K562 (cell line): ENCODE measurements around the gene PAX8. TPM values are rescaled to one million over a fixed set of nuclear protein-coding genes. Genes with fewer than 3 reads are reported as not detected.
A peak's percentile ranks its signal among the peaks of the same experiment; 100 is the strongest.

Experiments used
- ATAC-seq: fragments of 200-7000 bp; cut with Tn5 transposase; 3 replicates; pipeline ENCODE4 v1.9.1; 2020; ENCODE audit warnings: moderate library complexity
- BruUV-seq: library from RNA; stranded (reverse); fragments of 400-500 nt; replicated peaks from 2 replicates; lab custom pipeline; 2021; lab: Mats Ljungman, UMichigan
- CTCF ChIA-PET: fragments of 300-600 bp; formaldehyde crosslinking; extraction: SDS; loops from one replicate; lab custom pipeline; 2021; ENCODE audit warnings: low intra/inter-chr PET ratio; lab: Yijun Ruan, JAX
- POLR2A ChIA-PET: fragments of 300-600, 350-650 bp; sonication (Branson Sonifier 250); formaldehyde crosslinking; extraction: SDS; loops from one replicate; lab custom pipeline; 2021; ENCODE audit warnings: antibody characterized with exemption, inconsistent platforms; lab: Yijun Ruan, JAX
- DNase-seq, 4 experiments: peaks; one replicate each; pipeline versions ENCODE4 v3.0.0 to v3.0.0-alpha.2; 2011 to 2018; ENCODE audit warnings: low spot score in 3 of 4, mixed read lengths in 3 of 4; ENCODE audit errors: extremely low read depth in 1 of 4
- FAIRE-seq: peaks from 2 replicates; lab custom pipeline; 2011; peaks lifted over from hg19 to GRCh38; lab: Jason Lieb, UNC
- H2AFZ ChIP-seq: 2 replicates; pipeline ENCODE4 v1.6.0; 2011; ENCODE audit warnings: low read depth, low read length, control low read depth, inconsistent platforms
- H3K27ac ChIP-seq: fragments of 200-600 bp; 3 replicates; pipeline ENCODE4 v1.8.0; 2011; ENCODE audit warnings: low read depth, mild to moderate bottlenecking, control low read depth, inconsistent platforms, low read length, moderate library complexity, mixed read lengths; ENCODE audit errors: extremely low read depth
- H3K27me3 ChIP-seq, 2 experiments: fragments of 300-600 bp in 1 of 2; 2 replicates in 1 of 2; 3 replicates in 1 of 2; pipeline versions ENCODE4 v1.6.0 to v1.8.0; 2011; ENCODE audit warnings: inconsistent platforms in 2 of 2, low read length in 2 of 2, mild to moderate bottlenecking in 1 of 2, mixed read lengths in 1 of 2, moderate library complexity in 1 of 2; ENCODE audit not compliant: control insufficient read depth in 2 of 2, insufficient read depth in 2 of 2
- H3K36me3 ChIP-seq: fragments of 300-600 bp; 3 replicates; pipeline ENCODE4 v1.8.0; 2011; ENCODE audit warnings: mild to moderate bottlenecking, low read length, inconsistent platforms; ENCODE audit not compliant: control insufficient read depth, insufficient read depth
- H3K4me1 ChIP-seq, 2 experiments: fragments of 200-600 bp in 1 of 2; replicated peaks in 1 of 2; 2 replicates in 1 of 2; 3 replicates in 1 of 2; pipeline versions ENCODE4 v1.5.1 to v1.8.0; 2011; ENCODE audit warnings: inconsistent platforms in 2 of 2, low read length in 2 of 2, mild to moderate bottlenecking in 1 of 2, mixed read lengths in 1 of 2, moderate library complexity in 1 of 2; ENCODE audit not compliant: control insufficient read depth in 2 of 2, insufficient read depth in 2 of 2
- H3K4me2 ChIP-seq: 2 replicates; pipeline ENCODE4 v1.6.1; 2011; ENCODE audit warnings: low read length, control low read depth, inconsistent platforms, mixed read lengths; ENCODE audit not compliant: insufficient read depth
- H3K4me3 ChIP-seq: fragments of 200-600 bp; sonication (generic), shearing (Covaris generic); 2 replicates; pipeline ENCODE4 v1.5.1; 2016; ENCODE audit warnings: control low read depth, inconsistent platforms
- H3K79me2 ChIP-seq: fragments of 200-600 bp; 3 replicates; pipeline ENCODE4 v1.8.0; 2011; ENCODE audit warnings: low read length, inconsistent platforms; ENCODE audit not compliant: control insufficient read depth, insufficient read depth
- H3K9ac ChIP-seq, 2 experiments: 2 replicates each; pipeline versions ENCODE4 v1.6.0 to v1.6.1; 2011; ENCODE audit warnings: low read depth in 2 of 2, low read length in 2 of 2, control low read depth in 1 of 2, inconsistent platforms in 1 of 2, mild to moderate bottlenecking in 1 of 2, mixed read lengths in 1 of 2; ENCODE audit not compliant: insufficient read depth in 1 of 2
- H3K9me1 ChIP-seq: one replicate; pipeline ENCODE4 v1.6.0; 2011; ENCODE audit warnings: inconsistent platforms, mild to moderate bottlenecking, low read length, moderate library complexity; ENCODE audit not compliant: control insufficient read depth, insufficient read depth
- H3K9me3 ChIP-seq: replicated peaks from 2 replicates; pipeline ENCODE4 v1.5.1; 2011; ENCODE audit warnings: low read depth, low read length, inconsistent platforms; ENCODE audit not compliant: control insufficient read depth, insufficient read depth
- H4K20me1 ChIP-seq: replicated peaks from 2 replicates; pipeline ENCODE4 v1.6.1; 2011; ENCODE audit warnings: low read length, inconsistent platforms, mixed read lengths; ENCODE audit not compliant: control insufficient read depth, insufficient read depth
- CTCF ChIP-seq, 3 experiments: IDR thresholded peaks in 2 of 3; conservative IDR thresholded peaks in 1 of 3; 2 replicates each; pipeline ENCODE4 v1.5.1; 2011 to 2012; ENCODE audit warnings: low read length in 3 of 3, mild to moderate bottlenecking in 3 of 3, control low read depth in 2 of 3, improper control_type of control experiment in 1 of 3, inconsistent platforms in 1 of 3, low read depth in 1 of 3, mixed read lengths in 1 of 3, moderate library complexity in 1 of 3; ENCODE audit not compliant: insufficient read depth in 2 of 3
- MLLT1 ChIP-seq, 2 experiments: fragments of 450-650 bp; IDR thresholded peaks; 2 replicates each; pipeline ENCODE4 v1.6.1; 2016
- NCOA4 ChIP-seq: fragments of 450-650 bp; IDR thresholded peaks from 2 replicates; pipeline ENCODE4 v1.6.1; 2018; ENCODE audit warnings: mild to moderate bottlenecking; ENCODE audit not compliant: partially characterized antibody
- TOE1 ChIP-seq, 2 experiments: fragments of 450-650 bp in 1 of 2; sonication (generic) in 1 of 2; formaldehyde crosslinking in 1 of 2; IDR thresholded peaks; 2 replicates each; pipeline versions ENCODE4 v1.7.1 to v1.8.0; 2016 to 2022; ENCODE audit warnings: borderline replicate concordance in 2 of 2, mild to moderate bottlenecking in 2 of 2, antibody characterized with exemption in 1 of 2, inconsistent platforms in 1 of 2, low read depth in 1 of 2, missing genetic modification reagents in 1 of 2, moderate library complexity in 1 of 2
- TSC22D4 ChIP-seq: fragments of 450-650 bp; IDR thresholded peaks from 2 replicates; pipeline ENCODE4 v1.6.1; 2016; ENCODE audit warnings: missing genetic modification characterization, missing biosample characterization, control low read depth
- ZBTB8A ChIP-seq: fragments of 450-650 bp; IDR thresholded peaks from 2 replicates; pipeline ENCODE4 v1.6.1; 2018; ENCODE audit warnings: mild to moderate bottlenecking, moderate library complexity; ENCODE audit not compliant: partially characterized antibody
- ZNF551 ChIP-seq: fragments of 250-450 bp; sonication (Bioruptor Pico); IDR thresholded peaks from 2 replicates; pipeline ENCODE4 v1.5.0; 2021; ENCODE audit warnings: mild to moderate bottlenecking, moderate library complexity
- ZNF639 ChIP-seq, 2 experiments: fragments of 200-800 bp in 1 of 2; sonication (Bioruptor generic) in 1 of 2; sonication (generic) in 1 of 2; formaldehyde crosslinking in 1 of 2; IDR thresholded peaks in 1 of 2; conservative IDR thresholded peaks in 1 of 2; 2 replicates each; pipeline versions ENCODE4 v1.5.0 to v1.6.1; 2016 to 2020; ENCODE audit warnings: missing compliant biosample characterization in 1 of 2, missing genetic modification characterization in 1 of 2, missing genetic modification reagents in 1 of 2
- ZNF707 ChIP-seq: fragments of 250-450 bp; sonication (Bioruptor Pico); conservative IDR thresholded peaks from 2 replicates; pipeline ENCODE4 v1.8.0; 2022; ENCODE audit warnings: inconsistent platforms, mild to moderate bottlenecking, moderate library complexity
- ZNF766 ChIP-seq: fragments of 200-800 bp; sonication (Bioruptor generic); conservative IDR thresholded peaks from 2 replicates; pipeline ENCODE4 v1.6.1; 2016; ENCODE audit warnings: missing genetic modification characterization, missing compliant biosample characterization
- WGBS: fragments of 100-300 bp; shearing (Covaris generic); methylation state at CpG from one replicate; pipeline ENCODE4 v1.1.6; 2016; ENCODE audit warnings: low coverage, mixed read lengths; ENCODE audit not compliant: insufficient coverage; ENCODE audit errors: missing lambda C conversion rate; 5-methylcytosine and 5-hydroxymethylcytosine counted together
- in situ Hi-C: fragments of 300-500 bp; cut with MboI; formaldehyde crosslinking; loops from 4 replicates; pipeline ENCODE4 v1.15.0; 2018; ENCODE audit warnings: inconsistent platforms, mixed read lengths
- intact Hi-C: fragments of 100-400 bp; cut with micrococcal nuclease; formaldehyde crosslinking; loops from 2 replicates; pipeline ENCODE4 v1.14.2; 2022
- polyA plus RNA-seq, 8 experiments: library from polyadenylated mRNA; depleted of rRNA in 4 of 8; stranded (reverse) in 5 of 8; unstranded in 3 of 8; fragments of >200 nt; fragmentation: Nextera tagmentation in 2 of 8; fragmentation: Illumina TruSeq in 1 of 8; extraction: Ambion mirVana in 2 of 8; extraction: Trizol in 1 of 8; gene quantifications; 2 replicates each; pipeline versions ENCODE4 v1.2.1 to v1.2.3, GENCODE V29; 2011 to 2014; ENCODE audit warnings: inconsistent platforms in 1 of 8, missing spikeins in 1 of 8
- total RNA-seq, 7 experiments: library from RNA; depleted of rRNA in 6 of 7; stranded (reverse); fragments of >200 nt in 6 of 7; fragmentation: Illumina TruSeq in 2 of 7; extraction: Trizol in 2 of 7; gene quantifications; 2 replicates each; pipeline versions ENCODE4 v1.2.1 to v1.2.3, GENCODE V29; 2011 to 2021; ENCODE audit warnings: low replicate concordance in 1 of 7
- TF ChIP-seq, protein P1 (sequence below): fragments of 250-450 bp; sonication (Bioruptor Pico); IDR thresholded peaks from 2 replicates; pipeline ENCODE4 v1.8.0; 2021; ENCODE audit warnings: borderline replicate concordance, mild to moderate bottlenecking, moderate library complexity; ENCODE audit not compliant: poor library complexity, severe bottlenecking

The PAX8 gene
- total and polyA plus RNA-seq, 9 of the 15 experiments (the other 6 are each of a cell fraction or from before 2014, with no cell fraction given): 0.13 to 2.1 (median 0.51) TPM

DNA sequence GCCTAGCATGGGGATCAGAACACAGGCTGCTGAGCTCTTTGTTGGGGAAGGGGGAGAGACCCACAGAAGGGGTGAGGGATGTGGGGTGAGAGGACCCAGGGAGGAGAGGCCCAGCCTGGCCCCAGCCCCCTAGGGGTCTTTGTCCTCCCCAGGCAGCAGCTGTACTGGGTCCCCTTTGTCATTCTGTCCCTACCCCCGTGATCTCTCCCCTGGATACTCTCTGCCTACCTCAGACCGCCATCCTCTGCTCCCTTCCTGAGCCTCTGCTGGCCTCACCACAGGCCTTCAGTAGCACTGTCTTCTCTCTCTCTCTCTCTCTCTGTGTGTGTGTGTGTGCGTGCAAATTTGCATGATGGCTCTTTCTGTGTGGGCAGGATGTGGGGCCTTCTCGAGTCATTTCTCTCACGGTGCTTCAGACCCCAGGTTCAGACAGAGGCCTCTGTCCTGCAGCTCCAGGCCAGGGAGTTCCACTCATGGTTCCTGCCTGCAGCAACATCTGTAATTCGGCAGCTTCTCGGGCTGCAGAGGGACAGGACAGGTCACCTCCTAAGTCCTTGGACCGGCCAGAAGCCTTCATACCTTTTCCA is 103.6 kb downstream of the PAX8 start (continued):
- no peak for TF ChIP-seq TSC22D4 (tag)
- TF ChIP-seq NCOA4: no peak

DNA sequence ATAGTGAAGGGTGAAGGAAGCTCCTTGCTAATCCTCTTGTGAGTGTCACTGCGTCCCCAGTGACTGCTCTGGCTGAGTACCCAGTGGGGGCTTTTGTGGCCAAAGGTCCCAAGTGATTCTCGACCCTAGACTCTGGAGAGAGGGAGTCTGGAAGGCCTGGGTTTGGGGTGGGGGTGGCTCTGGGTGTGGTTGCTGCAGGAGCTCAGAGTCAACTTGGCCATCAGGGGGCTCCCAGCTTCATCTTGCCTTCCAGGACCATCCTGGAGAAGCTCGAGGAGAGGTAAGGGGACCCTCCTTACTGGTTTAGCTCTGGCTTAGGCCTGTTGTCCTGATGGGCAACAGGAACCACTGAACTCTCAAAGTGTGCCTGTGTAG is 104.4 kb downstream of the PAX8 start:
- peak overlapping the region; percentile 80 to 92 for H3K9ac ChIP-seq
- CTCF ChIA-PET: no interaction called here
- DNase-seq: peak; percentile 53 to 56 (median 55)
- TF ChIP-seq, protein P1, sequence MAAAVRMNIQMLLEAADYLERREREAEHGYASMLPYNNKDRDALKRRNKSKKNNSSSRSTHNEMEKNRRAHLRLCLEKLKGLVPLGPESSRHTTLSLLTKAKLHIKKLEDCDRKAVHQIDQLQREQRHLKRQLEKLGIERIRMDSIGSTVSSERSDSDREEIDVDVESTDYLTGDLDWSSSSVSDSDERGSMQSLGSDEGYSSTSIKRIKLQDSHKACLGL: no peak
- TF ChIP-seq CTCF (IDR thresholded peaks at IDR 0.05 in 2 of 3, conservative IDR thresholded peaks at IDR 0.05 in 1 of 3; ENCODE audit: insufficient read depth in 2 of 3, low read depth in 1 of 3, low read length in 3 of 3) (peak; percentile 25 to 37 (median 26); a peak in 3 of 6 replicates), MLLT1 (IDR thresholded peaks at IDR 0.05) (0 out of 4 replicates have a peak, but pooled peaks of 1 of the 2 experiments have one; percentile 1), TOE1 (IDR thresholded peaks at IDR 0.05; ENCODE audit: borderline replicate concordance) (0 out of 2 replicates have a peak, but pooled peaks have one; percentile 3), TOE1 (CRISPR knock-in tag; IDR thresholded peaks at IDR 0.05; ENCODE audit: borderline replicate concordance, low read depth) (no peak), ZNF551 (no peak), ZNF707 (CRISPR knock-in tag) (no peak), ZNF766 (CRISPR knock-in tag) (no peak), ZBTB8A (no peak), ZNF639 (CRISPR knock-in tag; conservative IDR thresholded peaks at IDR 0.05 in 1 of 2, IDR thresholded peaks at IDR 0.05 in 1 of 2) (no peak)

More for the DNA sequence above, 104.4 kb downstream of the PAX8 start:
- FAIRE-seq (peak; percentile 71), ATAC-seq (peak; percentile 62)
- intact Hi-C loops: loop anchor here (5.0 kb wide), 1 partner anchor 37 kb away; no protein-coding TSS in a partner anchor
- peak overlapping the region; percentile 70 for H3K4me3 ChIP-seq
- in situ Hi-C loops: no loop called here
- H3K9me1 ChIP-seq: peaks cover 2% of the 10 kb centered on the region
- H3K27ac ChIP-seq: peak overlapping the region; percentile 83
- peak overlapping the region; percentile 89 for H3K4me2 ChIP-seq
- 0% methylated on average over 3 of the region's 3 CpGs for WGBS
- peaks cover 20 to 26% of the 10 kb centered on the region in 2 experiments for H3K4me1 ChIP-seq
- H3K79me2 ChIP-seq: peaks cover 27% of the 10 kb centered on the region
- H3K9me3 ChIP-seq: no peaks in the 10 kb centered on the region
- peak overlapping the region; percentile 90 for H2AFZ ChIP-seq
- H3K27me3 ChIP-seq: no peaks in the 10 kb centered on the region
- H3K36me3 ChIP-seq: peaks cover 19% of the 10 kb centered on the region; the same call in 2 of the 3 replicates
- POLR2A ChIA-PET: interaction anchor here (0.6 to 3.3 kb wide), 5 partner anchors 9 to 411 kb away, joined by 3 to 32 read pairs (median 4); no protein-coding TSS in a partner anchor
- H4K20me1 ChIP-seq: no peaks in the 10 kb centered on the region
- no TSS peak for BruUV-seq
